ENCODE measurements around the gene ROS1. TPM values are rescaled to one million over a fixed set of nuclear protein-coding genes. Genes with fewer than 3 reads are reported as not detected.
"Not testable (repeated sequence)": the region's sequence is repeated elsewhere in the genome, so short reads cannot be mapped to it uniquely, and the experiment has no call there.

ROS1 gene
- not detected for total RNA-seq

GRCh38 chr6:117425431-117426153 is at the start of gene ROS1:
Gene ROS1, minus strand, starts transcription at chr6:117425942. Its CDS starts 286 bp downstream, at chr6:117425656.
- no peaks in the 10 kb centered on the region for H3K36me3 ChIP-seq
- no peaks in the 10 kb centered on the region for H3K27me3 ChIP-seq
- intact Hi-C loops (cut with DNase I) = no loop called here
- no peaks in the 10 kb centered on the region for H3K4me1 ChIP-seq
- DNase-seq (ENCODE audit: extremely low spot score in 2 of 2) = no peak
- no peaks in the 10 kb centered on the region for H3K9me3 ChIP-seq
- H3K4me3 ChIP-seq = no peak within 1 kb of the TSS
- TF ChIP-seq POLR2A (IDR thresholded peaks at IDR 0.05) (no peak), POLR2AphosphoS5 (IDR thresholded peaks at IDR 0.05; ENCODE audit: insufficient read depth in 1 of 2, low read depth in 1 of 2) (no peak), CTCF (IDR thresholded peaks at IDR 0.05) (no peak)
- no peak within 1 kb of the TSS for H3K27ac ChIP-seq

- DNase-seq (ENCODE audit: extremely low spot score in 2 of 2) = no peak
- Histone ChIP-seq H3K27ac (no peak overlapping the region), H3K9me3 (no peaks in the 10 kb centered on the region), H3K4me1 (no peaks in the 10 kb centered on the region), H3K4me3 (no peak overlapping the region), H3K36me3 (no peaks in the 10 kb centered on the region), H3K27me3 (no peaks in the 10 kb centered on the region)
- TF ChIP-seq POLR2A (IDR thresholded peaks at IDR 0.05) (no peak), CTCF (IDR thresholded peaks at IDR 0.05) (no peak), POLR2AphosphoS5 (IDR thresholded peaks at IDR 0.05; ENCODE audit: insufficient read depth in 1 of 2, low read depth in 1 of 2) (no peak)
- intact Hi-C loops (cut with DNase I) = no loop called here
Measured at GRCh38 chr6:117473401-117473800, 47.7 kb upstream of the ROS1 start.

GRCh38 chr6:117472667-117473066 is 46.9 kb upstream of the ROS1 start:
- H3K4me1 ChIP-seq = no peaks in the 10 kb centered on the region
- H3K4me3 ChIP-seq = no peak overlapping the region
- H3K36me3 ChIP-seq = no peaks in the 10 kb centered on the region
- no peaks in the 10 kb centered on the region for H3K27me3 ChIP-seq
- no peaks in the 10 kb centered on the region for H3K9me3 ChIP-seq
- intact Hi-C loops (cut with DNase I) = no loop called here
- no peak overlapping the region for H3K27ac ChIP-seq
- TF ChIP-seq CTCF (IDR thresholded peaks at IDR 0.05) (no peak), POLR2AphosphoS5 (IDR thresholded peaks at IDR 0.05; ENCODE audit: insufficient read depth in 1 of 2, low read depth in 1 of 2) (no peak), POLR2A (IDR thresholded peaks at IDR 0.05) (no peak)
- no peak for DNase-seq (ENCODE audit: extremely low spot score in 2 of 2)

GRCh38 chr6:117469791-117470190 is 44.0 kb upstream of the ROS1 start:
- Histone ChIP-seq H3K4me1 (no peaks in the 10 kb centered on the region), H3K27me3 (no peaks in the 10 kb centered on the region), H3K4me3 (no peak overlapping the region), H3K36me3 (no peaks in the 10 kb centered on the region), H3K27ac (no peak overlapping the region), H3K9me3 (no peaks in the 10 kb centered on the region)
- intact Hi-C loops (cut with DNase I) = no loop called here
- DNase-seq (ENCODE audit: extremely low spot score in 2 of 2) = no peak
- TF ChIP-seq CTCF (IDR thresholded peaks at IDR 0.05) = no peak
- no peak for TF ChIP-seq POLR2AphosphoS5 (IDR thresholded peaks at IDR 0.05; ENCODE audit: insufficient read depth in 1 of 2, low read depth in 1 of 2)
- TF ChIP-seq POLR2A (IDR thresholded peaks at IDR 0.05) = no peak

- intact Hi-C loops (cut with DNase I) = no loop called here
- no peaks in the 10 kb centered on the region for H3K9me3 ChIP-seq
- H3K36me3 ChIP-seq = no peaks in the 10 kb centered on the region
- DNase-seq (ENCODE audit: extremely low spot score in 2 of 2) = no peak
- no peaks in the 10 kb centered on the region for H3K27me3 ChIP-seq
- no peak overlapping the region for H3K4me3 ChIP-seq
- no peaks in the 10 kb centered on the region for H3K4me1 ChIP-seq
- no peak overlapping the region for H3K27ac ChIP-seq
- no peak for TF ChIP-seq POLR2AphosphoS5 (IDR thresholded peaks at IDR 0.05; ENCODE audit: insufficient read depth in 1 of 2, low read depth in 1 of 2)
- no peak for TF ChIP-seq CTCF (IDR thresholded peaks at IDR 0.05)
- TF ChIP-seq POLR2A (IDR thresholded peaks at IDR 0.05) = no peak
Measured at GRCh38 chr6:117469356-117469755, 43.6 kb upstream of the ROS1 start.

GRCh38 chr6:117468527-117468926 is 42.8 kb upstream of the ROS1 start:
- H3K9me3 ChIP-seq; H3K27me3 ChIP-seq; H3K4me1 ChIP-seq; DNase-seq (ENCODE audit: extremely low spot score in 2 of 2); H3K27ac ChIP-seq; H3K36me3 ChIP-seq; intact Hi-C loops (cut with DNase I); H3K4me3 ChIP-seq: not testable (repeated sequence)

Measured in vagina (tissue), 2 donors.